Neutrophil (primary cell): Measurements from ENCODE around the gene TNFRSF14.

Experiments
- H3K27ac ChIP-seq: fragments of 200-600 bp; sonication (generic); 2 replicates; pipeline ENCODE4 v1.5.1; 2016; ENCODE audit warnings: mild to moderate bottlenecking, moderate library complexity
- H3K27me3 ChIP-seq: fragments of 200-600 bp; sonication (generic); 2 replicates; pipeline ENCODE4 v1.6.0; 2016; ENCODE audit warnings: mild to moderate bottlenecking
- H3K36me3 ChIP-seq: fragments of 200-600 bp; sonication (generic); 2 replicates; pipeline ENCODE4 v1.5.1; 2017
- H3K4me1 ChIP-seq, 2 experiments: fragments of 200-600 bp in 1 of 2; sonication (generic) in 1 of 2; 1 replicate in 1 of 2; 2 replicates in 1 of 2; pipeline versions ENCODE4 v1.5.1 to v1.6.1; 2013 to 2016; ENCODE audit warnings: low read depth in 1 of 2, low read length in 1 of 2, mild to moderate bottlenecking in 1 of 2, moderate library complexity in 1 of 2; ENCODE audit not compliant: control insufficient read depth in 1 of 2, insufficient read depth in 1 of 2
- H3K4me3 ChIP-seq, 2 experiments: fragments of 200-600 bp in 1 of 2; sonication (generic) in 1 of 2; 1 replicate in 1 of 2; 2 replicates in 1 of 2; pipeline ENCODE4 v1.5.1; 2013 to 2016; ENCODE audit warnings: low read depth in 1 of 2, low read length in 1 of 2, mild to moderate bottlenecking in 1 of 2, moderate library complexity in 1 of 2
- H3K9me3 ChIP-seq: fragments of 200-600 bp; sonication (generic); 2 replicates; pipeline ENCODE4 v1.5.1; 2016
- TF ChIP-seq, protein P1 (sequence below): fragments of 200-600 bp; sonication (generic); IDR thresholded peaks from 2 replicates; pipeline ENCODE4 v1.5.1; 2016; ENCODE audit warnings: antibody characterized with exemption

TNFRSF14 gene

DNA sequence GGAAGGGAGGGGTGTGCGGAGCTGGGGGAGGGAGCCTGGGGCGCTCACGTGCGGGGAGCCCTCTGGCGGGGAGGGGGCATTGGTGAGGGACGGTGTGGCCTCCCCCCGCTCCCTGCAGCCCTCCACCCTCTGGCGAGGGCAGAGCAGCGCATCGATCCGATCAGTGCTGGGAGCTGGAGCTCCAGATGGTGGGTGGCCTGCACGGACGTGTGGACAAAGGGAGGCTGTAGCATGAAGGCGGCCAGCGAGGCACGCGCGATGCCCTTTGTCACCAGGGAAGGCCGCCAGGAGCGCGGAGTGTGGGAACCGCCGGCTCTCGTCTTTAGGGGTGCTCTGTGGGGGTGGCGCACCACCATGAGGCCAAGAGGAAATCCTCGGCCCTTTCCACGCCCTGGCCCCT is 20.7 kb upstream of the TNFRSF14 start:
- H3K27me3 ChIP-seq = peaks cover 99% of the 10 kb centered on the region
- H3K36me3 ChIP-seq = no peaks in the 10 kb centered on the region
- TF ChIP-seq, protein P1, sequence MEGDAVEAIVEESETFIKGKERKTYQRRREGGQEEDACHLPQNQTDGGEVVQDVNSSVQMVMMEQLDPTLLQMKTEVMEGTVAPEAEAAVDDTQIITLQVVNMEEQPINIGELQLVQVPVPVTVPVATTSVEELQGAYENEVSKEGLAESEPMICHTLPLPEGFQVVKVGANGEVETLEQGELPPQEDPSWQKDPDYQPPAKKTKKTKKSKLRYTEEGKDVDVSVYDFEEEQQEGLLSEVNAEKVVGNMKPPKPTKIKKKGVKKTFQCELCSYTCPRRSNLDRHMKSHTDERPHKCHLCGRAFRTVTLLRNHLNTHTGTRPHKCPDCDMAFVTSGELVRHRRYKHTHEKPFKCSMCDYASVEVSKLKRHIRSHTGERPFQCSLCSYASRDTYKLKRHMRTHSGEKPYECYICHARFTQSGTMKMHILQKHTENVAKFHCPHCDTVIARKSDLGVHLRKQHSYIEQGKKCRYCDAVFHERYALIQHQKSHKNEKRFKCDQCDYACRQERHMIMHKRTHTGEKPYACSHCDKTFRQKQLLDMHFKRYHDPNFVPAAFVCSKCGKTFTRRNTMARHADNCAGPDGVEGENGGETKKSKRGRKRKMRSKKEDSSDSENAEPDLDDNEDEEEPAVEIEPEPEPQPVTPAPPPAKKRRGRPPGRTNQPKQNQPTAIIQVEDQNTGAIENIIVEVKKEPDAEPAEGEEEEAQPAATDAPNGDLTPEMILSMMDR = no peak
- H3K4me3 ChIP-seq = no peak overlapping the region
- peaks cover 0 to under 1% of the 10 kb centered on the region in 2 experiments for H3K4me1 ChIP-seq
- no peaks in the 10 kb centered on the region for H3K9me3 ChIP-seq
- H3K27ac ChIP-seq = no peak overlapping the region

DNA sequence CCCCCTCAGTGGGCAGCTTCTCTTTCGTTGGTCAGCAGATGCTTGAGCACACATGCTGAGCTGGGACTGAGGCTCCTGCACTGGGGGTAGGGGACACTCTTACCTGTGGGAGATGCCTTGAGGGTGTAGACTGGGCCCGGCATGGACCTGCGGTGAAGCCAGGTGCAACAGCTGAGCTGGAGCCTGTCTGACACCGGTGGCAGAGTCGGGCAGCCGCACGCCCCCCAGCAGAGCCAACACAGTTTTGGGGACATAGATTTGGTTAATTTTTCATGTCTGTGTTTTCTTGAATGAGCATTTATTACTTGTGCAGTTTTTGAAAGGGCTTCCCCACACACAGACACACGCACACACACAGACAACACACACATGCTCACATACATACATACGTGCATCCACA is 20.2 kb upstream of the TNFRSF14 start:
- TF ChIP-seq, protein P1 = no peak
- H3K27ac ChIP-seq = no peak overlapping the region
- peaks cover 99% of the 10 kb centered on the region for H3K27me3 ChIP-seq
- H3K36me3 ChIP-seq = no peaks in the 10 kb centered on the region
- H3K9me3 ChIP-seq = no peaks in the 10 kb centered on the region
- H3K4me3 ChIP-seq = no peak overlapping the region
- H3K4me1 ChIP-seq = no peaks in the 10 kb centered on the region

DNA sequence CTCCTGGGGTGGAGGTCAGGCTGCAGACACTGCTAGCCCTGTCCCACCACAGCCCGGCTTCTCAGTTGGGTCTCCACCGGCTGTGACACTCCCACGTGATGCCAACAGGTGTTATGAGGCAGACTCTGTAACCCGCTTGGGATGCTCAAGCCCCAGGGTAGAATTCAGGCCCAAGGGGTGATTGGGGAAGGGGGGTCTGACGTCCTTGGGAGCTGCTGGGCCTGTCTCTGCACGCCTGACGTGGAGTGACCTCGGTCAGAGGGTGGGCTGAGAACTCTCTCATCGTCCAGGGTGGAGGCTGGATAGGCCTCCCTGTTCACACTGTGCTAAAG is 18.4 kb upstream of the TNFRSF14 start:
- Histone ChIP-seq H3K27me3 (peaks cover 99% of the 10 kb centered on the region), H3K36me3 (no peaks in the 10 kb centered on the region), H3K4me1 (no peaks in the 10 kb centered on the region), H3K4me3 (no peak overlapping the region), H3K27ac (no peak overlapping the region), H3K9me3 (no peaks in the 10 kb centered on the region)
- TF ChIP-seq, protein P1 = no peak

DNA sequence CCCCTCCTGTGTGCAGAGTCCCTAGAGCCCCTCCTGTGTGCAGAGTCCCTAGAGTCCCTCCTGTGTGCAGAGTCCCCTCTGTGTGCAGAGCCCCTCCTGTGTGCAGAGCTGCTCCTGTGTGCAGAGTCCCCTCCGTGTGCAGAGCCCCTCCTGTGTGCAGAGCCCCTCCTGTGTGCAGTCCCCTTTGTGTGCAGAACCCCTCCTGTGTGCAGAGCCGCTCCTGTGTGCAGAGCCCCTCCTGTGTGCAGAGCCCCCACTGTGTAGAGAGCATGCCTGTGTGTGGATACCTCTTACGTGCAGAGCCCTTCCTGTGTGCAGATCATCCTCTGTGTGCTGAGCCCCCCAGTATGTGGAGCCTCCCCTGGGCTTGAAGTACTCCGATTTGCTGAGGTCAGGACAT is 17.8 kb upstream of the TNFRSF14 start:
- TF ChIP-seq, protein P1 = no peak
- Histone ChIP-seq H3K4me3 (no peak overlapping the region), H3K27ac (no peak overlapping the region), H3K36me3 (no peaks in the 10 kb centered on the region), H3K4me1 (no peaks in the 10 kb centered on the region), H3K27me3 (peaks cover 99% of the 10 kb centered on the region), H3K9me3 (no peaks in the 10 kb centered on the region)

DNA sequence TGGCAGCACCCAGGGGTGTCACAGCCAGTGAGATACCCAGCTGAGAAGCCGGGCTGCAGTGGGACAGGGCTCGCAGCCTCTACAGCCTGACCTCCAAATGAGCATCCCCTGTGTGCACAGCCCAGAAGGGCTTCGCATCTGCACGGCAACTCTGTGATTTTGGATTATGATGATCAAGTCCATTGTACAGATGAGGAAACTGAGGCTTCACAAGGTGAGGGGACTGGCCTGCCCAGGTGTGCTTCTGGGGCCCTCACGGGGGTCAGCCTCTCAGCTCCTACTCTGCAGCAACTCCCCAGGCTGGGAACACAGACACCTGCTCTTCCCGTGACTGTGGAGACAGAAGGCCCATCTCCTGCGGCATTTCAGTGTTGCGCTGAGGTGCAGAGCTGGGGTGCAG is 17.3 kb upstream of the TNFRSF14 start:
- TF ChIP-seq, protein P1 = no peak
- no peaks in the 10 kb centered on the region for H3K36me3 ChIP-seq
- H3K4me1 ChIP-seq = no peaks in the 10 kb centered on the region
- no peaks in the 10 kb centered on the region for H3K9me3 ChIP-seq
- peaks cover 99% of the 10 kb centered on the region for H3K27me3 ChIP-seq
- H3K27ac ChIP-seq = no peak overlapping the region
- no peak overlapping the region for H3K4me3 ChIP-seq

DNA sequence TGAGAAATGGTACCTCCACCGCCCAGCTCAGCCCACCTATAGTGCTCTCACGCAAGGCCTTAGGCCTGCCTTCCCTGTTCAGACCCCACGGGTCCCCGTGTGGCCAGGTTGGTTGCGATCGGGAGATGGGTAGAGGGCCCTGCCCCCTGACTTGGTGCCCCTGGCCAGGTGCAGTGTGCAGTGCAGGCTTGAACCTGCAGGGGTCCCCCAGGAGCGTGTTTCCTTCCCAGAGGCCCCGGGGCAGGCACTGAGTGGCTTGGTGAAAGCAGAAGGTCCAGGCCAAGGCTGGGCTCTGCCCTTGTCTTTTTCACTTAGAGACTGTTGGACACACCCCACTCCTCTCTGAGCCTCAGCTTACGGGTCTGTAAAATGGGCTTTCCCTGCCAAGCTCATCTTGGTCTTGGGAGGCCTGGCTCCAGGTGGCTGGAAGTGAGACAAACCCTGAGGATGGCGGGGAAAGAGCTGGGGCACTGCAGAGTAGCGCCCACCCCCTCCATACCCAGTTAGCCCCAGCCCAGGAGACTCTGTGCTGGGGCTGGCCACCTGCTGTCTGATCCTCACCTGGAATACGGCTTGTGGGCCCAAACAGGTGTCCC is 16.8 kb upstream of the TNFRSF14 start:
- H3K4me3 ChIP-seq = no peak overlapping the region
- H3K27ac ChIP-seq = no peak overlapping the region
- TF ChIP-seq, protein P1 = peak; percentile 21
- no peaks in the 10 kb centered on the region for H3K36me3 ChIP-seq
- no peaks in the 10 kb centered on the region for H3K4me1 ChIP-seq
- peaks cover 99% of the 10 kb centered on the region for H3K27me3 ChIP-seq
- no peaks in the 10 kb centered on the region for H3K9me3 ChIP-seq
